Panc1 (cell line): ENCODE data around the gene LTB. TPM values are rescaled to one million over a fixed set of nuclear protein-coding genes. Genes with fewer than 3 reads are reported as not detected.
A peak's percentile ranks its signal among the peaks of the same experiment; 100 is the strongest.

Experiments
- ATAC-seq: fragments of 200-7000 bp; cut with Tn5 transposase; 2 replicates; pipeline ENCODE4 v1.9.1; 2020; ENCODE audit warnings: mild to moderate bottlenecking, moderate library complexity
- BruUV-seq: library from RNA; stranded (reverse); fragments of 400-500 nt; replicated peaks from 2 replicates; lab custom pipeline; 2021; lab: Mats Ljungman, UMichigan
- CTCF ChIA-PET: fragments of 300-600 bp; sonication (Branson Sonifier 250); formaldehyde crosslinking; loops from one replicate; lab custom pipeline; 2022; ENCODE audit warnings: antibody characterized with exemption; lab: Charles Lee
- POLR2A ChIA-PET: fragments of 300-600 bp; sonication (Branson Sonifier 250); formaldehyde crosslinking; loops from one replicate; lab custom pipeline; 2022; ENCODE audit warnings: antibody characterized with exemption; lab: Charles Lee
- DNase-seq: peaks from one replicate; pipeline ENCODE4 v3.0.0-alpha.2; 2010; ENCODE audit warnings: low read depth, low spot score
- H3K27ac ChIP-seq: 2 replicates; pipeline ENCODE4 v1.5.1; 2011; ENCODE audit warnings: mild to moderate bottlenecking, low read length, inconsistent platforms
- H3K27me3 ChIP-seq: fragments of 200-500 bp; sonication (Bioruptor generic); 2 replicates; pipeline ENCODE4 v1.6.0; 2014; ENCODE audit warnings: low read length, inconsistent platforms; ENCODE audit not compliant: control insufficient read depth, insufficient read depth
- H3K36me3 ChIP-seq: fragments of 200-500 bp; sonication (Bioruptor generic); 2 replicates; pipeline ENCODE4 v1.5.1; 2014; ENCODE audit warnings: inconsistent platforms, mild to moderate bottlenecking, low read length, moderate library complexity; ENCODE audit not compliant: control insufficient read depth, insufficient read depth
- H3K4me1 ChIP-seq: 2 replicates; pipeline ENCODE4 v1.5.1; 2011; ENCODE audit warnings: inconsistent platforms, mild to moderate bottlenecking, low read length, moderate library complexity; ENCODE audit not compliant: control insufficient read depth, insufficient read depth
- H3K4me3 ChIP-seq, 2 experiments: 2 replicates each; pipeline ENCODE4 v1.5.1; 2011 to 2012; ENCODE audit warnings: low read depth in 2 of 2, low read length in 2 of 2, mild to moderate bottlenecking in 2 of 2, inconsistent platforms in 1 of 2, moderate library complexity in 1 of 2
- H3K9me3 ChIP-seq: fragments of 200-500 bp; sonication (Bioruptor generic); 2 replicates; pipeline ENCODE4 v1.5.1; 2014; ENCODE audit warnings: low read depth, mild to moderate bottlenecking, inconsistent platforms, low read length, moderate library complexity; ENCODE audit not compliant: control insufficient read depth, insufficient read depth
- CTCF ChIP-seq: fragments of 450-650 bp; IDR thresholded peaks from 2 replicates; pipeline ENCODE4 v1.5.1; 2017; ENCODE audit warnings: mild to moderate bottlenecking
- POLR2AphosphoS5 ChIP-seq: IDR thresholded peaks from 2 replicates; pipeline ENCODE4 v1.6.1; 2012; ENCODE audit warnings: mild to moderate bottlenecking, low read depth, low read length, moderate library complexity
- REST ChIP-seq, 2 experiments: IDR thresholded peaks; 2 replicates each; pipeline ENCODE4 v1.6.1; 2011 to 2012; ENCODE audit warnings: low read depth in 2 of 2, control low read depth in 1 of 2, low read length in 1 of 2, mild to moderate bottlenecking in 1 of 2, moderate library complexity in 1 of 2; ENCODE audit not compliant: insufficient read depth in 1 of 2
- SIN3A ChIP-seq: IDR thresholded peaks from 2 replicates; pipeline ENCODE4 v1.6.1; 2012; ENCODE audit warnings: low read depth, mild to moderate bottlenecking, low read length, moderate library complexity, borderline replicate concordance; ENCODE audit not compliant: insufficient read depth
- TCF7L2 ChIP-seq: IDR thresholded peaks from 2 replicates; pipeline ENCODE4 v1.6.1; 2011; ENCODE audit warnings: mild to moderate bottlenecking, low read depth, low read length, inconsistent platforms
- in situ Hi-C: cut with HindIII; loops from 2 replicates; pipeline ENCODE4 v1.10.0; 2016; ENCODE audit warnings: low sequenced_read_pairs, low pct_unique_long_range_greater_than_20kb
- intact Hi-C: fragments of 100-400 bp; cut with micrococcal nuclease; formaldehyde crosslinking; loops from one replicate; pipeline ENCODE4 v1.10.0; 2022; ENCODE audit not compliant: unreplicated experiment
- total RNA-seq: library from RNA; stranded (reverse); gene quantifications from one replicate; pipeline ENCODE4 v1.2.1, GENCODE V29; 2021; ENCODE audit not compliant: unreplicated experiment

The LTB gene
- total RNA-seq, 1 experiment from 2014 or later: 3.7 TPM

- DNase-seq (no peak), ATAC-seq (no peak)
- ChIA-PET CTCF (interaction anchor here (0.6 kb wide), 1 partner anchor 86 kb away, joined by 3 read pairs; no protein-coding TSS in a partner anchor), POLR2A (no interaction called here)
- H3K4me3 ChIP-seq: peak overlapping the region; percentile 83 to 84
- intact Hi-C loops: loop anchor here (1.0 kb wide), 1 partner anchor 9 kb away; no protein-coding TSS in a partner anchor
- in situ Hi-C loops: no loop called here
- no peaks in the 10 kb centered on the region for H3K27me3 ChIP-seq
- TF ChIP-seq SIN3A (no peak), CTCF (no peak), TCF7L2 (no peak; the same call in 1 of the 2 replicates), POLR2AphosphoS5 (no peak; the same call in 1 of the 2 replicates), REST (IDR thresholded peaks at IDR 0.05; ENCODE audit: insufficient read depth in 1 of 2, low read depth in 2 of 2, low read length in 1 of 2) (no peak)
- peaks cover 12% of the 10 kb centered on the region for H3K4me1 ChIP-seq
- H3K36me3 ChIP-seq: peaks cover 27% of the 10 kb centered on the region
- H3K27ac ChIP-seq: peak overlapping the region; percentile 100
- H3K9me3 ChIP-seq: no peaks in the 10 kb centered on the region
- TSS peak; percentile 84 for BruUV-seq
These were observed 39.2 kb upstream of the LTB start for GRCh38 chr6:31621320-31621939.

- Histone ChIP-seq H3K27me3 (no peaks in the 10 kb centered on the region), H3K4me3 (peak within 1 kb of the TSS; percentile 83 to 84), H3K4me1 (peaks cover 12% of the 10 kb centered on the region), H3K27ac (peak within 1 kb of the TSS; percentile 100), H3K36me3 (peaks cover 22% of the 10 kb centered on the region), H3K9me3 (no peaks in the 10 kb centered on the region)
- BruUV-seq: no TSS peak
- in situ Hi-C loops (no loop called here), intact Hi-C loops (loop anchor here (1.0 kb wide), 1 partner anchor 10 kb away; no protein-coding TSS in a partner anchor)
- CTCF ChIA-PET: interaction anchor here (0.6 kb wide), 1 partner anchor 85 kb away, joined by 3 read pairs; no protein-coding TSS in a partner anchor
- ATAC-seq (peak; percentile 85), DNase-seq (no peak)
- POLR2A ChIA-PET: no interaction called here
- TF ChIP-seq REST (IDR thresholded peaks at IDR 0.05; ENCODE audit: insufficient read depth in 1 of 2, low read depth in 2 of 2, low read length in 1 of 2) (no peak), POLR2AphosphoS5 (no peak; the same call in 1 of the 2 replicates), SIN3A (0 out of 2 replicates have a peak, but pooled peaks have one; percentile 81)
These were observed 38.5 kb upstream of the LTB start, which contains the start of gene PRRC2A for GRCh38 chr6:31620586-31621319. Gene PRRC2A (plus strand): TSS chr6:31620715. CDS start chr6:31622790, 2,075 bp downstream.
